ENCODE results near the gene HDAC4. TPM values are rescaled to one million over a fixed set of nuclear protein-coding genes. Genes with fewer than 3 reads are reported as not detected.

Gene HDAC4
- total RNA-seq, 1 experiment from 2014 or later: 32.0 TPM

- H3K14ac ChIP-seq (ENCODE audit: insufficient read depth, low read length): no peak overlapping the region
- Mint-ChIP-seq H3K27ac (no peak overlapping the region), H3K4me3 (no peak overlapping the region), H3K36me3 (ENCODE audit: insufficient read depth in 1 of 3, low read depth in 3 of 3) (no peaks in the 10 kb centered on the region; a peak in 1 of 7 replicates), H3K27me3 (ENCODE audit: low read depth) (no peaks in the 10 kb centered on the region), H3K4me1 (peaks cover 44 to 54% of the 10 kb centered on the region in 2 experiments), H3K9me3 (no peaks in the 10 kb centered on the region)
- no peak overlapping the region for H3K18ac ChIP-seq (ENCODE audit: insufficient read length, low read depth, low read length)
- no peaks in the 10 kb centered on the region for H3K9me3 ChIP-seq (ENCODE audit: control insufficient read depth, low read depth, low read length)
- no peak overlapping the region for H2AFZ ChIP-seq (ENCODE audit: low read length)
- no peak overlapping the region for H4K5ac ChIP-seq (ENCODE audit: insufficient read length, low read depth, low read length)
- no peak overlapping the region for H4K8ac ChIP-seq (replicated peaks; ENCODE audit: insufficient read length, low read depth, low read length)
- no peak overlapping the region for H3K23ac ChIP-seq (ENCODE audit: insufficient read length, low read depth, low read length)
- H2BK12ac ChIP-seq (ENCODE audit: insufficient read length, low read depth, low read length): no peak overlapping the region
- TF ChIP-seq CTCF (conservative IDR thresholded peaks at IDR 0.05): no peak
- H4K20me1 ChIP-seq (ENCODE audit: control insufficient read depth, insufficient read depth, insufficient read length): peaks cover 2% of the 10 kb centered on the region
- H3K79me1 ChIP-seq (ENCODE audit: insufficient read depth, low read depth, low read length, poor library complexity, severe bottlenecking): no peaks in the 10 kb centered on the region
- no peak overlapping the region for H2BK120ac ChIP-seq (ENCODE audit: low read depth, low read length, poor library complexity, severe bottlenecking)
- H3K4me2 ChIP-seq (ENCODE audit: insufficient read depth, insufficient read length, low read length): no peak overlapping the region
- no CpG with 5 or more reads among the region's 17 CpGs for WGBS (ENCODE audit: extremely low coverage, insufficient read length, low lambda C conversion rate)
- H2BK5ac ChIP-seq (ENCODE audit: insufficient read length, low read length): no peak overlapping the region
- no peak overlapping the region for H3K9ac ChIP-seq (ENCODE audit: extremely low read depth, insufficient read length, low read length)
- H3K27ac ChIP-seq (ENCODE audit: insufficient read length, low read depth, low read length): no peak overlapping the region
- no peak for DNase-seq
- no peaks in the 10 kb centered on the region for H3K23me2 ChIP-seq (ENCODE audit: insufficient read length, low read depth, low read length, poor library complexity, severe bottlenecking)
- no peak overlapping the region for H2BK15ac ChIP-seq (ENCODE audit: low read depth, low read length)
- no peak overlapping the region for H2BK20ac ChIP-seq (ENCODE audit: low read depth, low read length, poor library complexity, severe bottlenecking)
- H3K79me2 ChIP-seq (ENCODE audit: insufficient read depth, low read length): peaks cover 6% of the 10 kb centered on the region; the same call in 1 of the 2 replicates
- H3K27me3 ChIP-seq (ENCODE audit: insufficient read depth, low read length): no peaks in the 10 kb centered on the region
- H4K91ac ChIP-seq (ENCODE audit: insufficient read length, low read depth, low read length): no peak overlapping the region
- no peak overlapping the region for H3K56ac ChIP-seq (ENCODE audit: insufficient read length, low read depth, low read length)
- no peak overlapping the region for H2AK5ac ChIP-seq (ENCODE audit: insufficient read length, low read length)
- H3K4me1 ChIP-seq (ENCODE audit: insufficient read depth, low read length): peaks cover 3% of the 10 kb centered on the region; the same call in 1 of the 2 replicates
- no peak overlapping the region for H3K4ac ChIP-seq (ENCODE audit: low read depth, low read length)
- no peak overlapping the region for H3T11ph ChIP-seq (ENCODE audit: low read length)
Observed at GRCh38 chr2:239249776-239250175, 151.0 kb downstream of the HDAC4 start.
